HL-60 (cell line): ENCODE data around the gene SPEM2.
A peak's percentile ranks its signal among the peaks of the same experiment; 100 is the strongest.

Source experiments
- DNase-seq, 2 experiments: peaks; one replicate each; pipeline ENCODE4 v3.0.0-alpha.2; 2010 to 2020; ENCODE audit warnings: low read depth in 1 of 2, low spot score in 1 of 2
- H3K27ac ChIP-seq: fragments of 250-450 bp; sonication (Bioruptor Pico); replicated peaks from 2 replicates; pipeline ENCODE4 v1.5.1; 2020; ENCODE audit warnings: mild to moderate bottlenecking, moderate library complexity
- H3K27me3 ChIP-seq: fragments of 250-450 bp; sonication (Bioruptor Pico); 2 replicates; pipeline ENCODE4 v1.5.1; 2021; ENCODE audit warnings: mild to moderate bottlenecking, moderate library complexity; ENCODE audit not compliant: insufficient read depth, poor library complexity, severe bottlenecking
- H3K4me3 ChIP-seq: replicated peaks from 2 replicates; pipeline ENCODE4 v1.5.1; 2011; ENCODE audit warnings: mild to moderate bottlenecking, control low read depth, low read length; ENCODE audit not compliant: insufficient read depth
- GABPA ChIP-seq: IDR thresholded peaks from 2 replicates; pipeline ENCODE4 v1.6.1; 2012; ENCODE audit warnings: low read depth
- POLR2AphosphoS5 ChIP-seq: IDR thresholded peaks from 2 replicates; pipeline ENCODE4 v1.6.1; 2012; ENCODE audit warnings: low read depth
- REST ChIP-seq: IDR thresholded peaks from 2 replicates; pipeline ENCODE4 v1.6.1; 2012; ENCODE audit warnings: low read depth; ENCODE audit not compliant: insufficient replicate concordance
- SPI1 ChIP-seq: IDR thresholded peaks from 2 replicates; pipeline ENCODE4 v1.6.1; 2012; ENCODE audit warnings: low read depth, mild to moderate bottlenecking, borderline replicate concordance
- TF ChIP-seq, protein P1 (sequence below): IDR thresholded peaks from one replicate; pipeline ENCODE4 v1.5.1; 2011; ENCODE audit warnings: low read length, control low read depth, inconsistent platforms; ENCODE audit not compliant: insufficient read depth

Gene SPEM2

GRCh38 chr17:7440113-7440833 lies 14.9 kb downstream of the SPEM2 start:
- Histone ChIP-seq H3K4me3 (peak overlapping the region; percentile 16), H3K27ac (no peak overlapping the region), H3K27me3 (peaks cover 8% of the 10 kb centered on the region)
- TF ChIP-seq, protein P1, sequence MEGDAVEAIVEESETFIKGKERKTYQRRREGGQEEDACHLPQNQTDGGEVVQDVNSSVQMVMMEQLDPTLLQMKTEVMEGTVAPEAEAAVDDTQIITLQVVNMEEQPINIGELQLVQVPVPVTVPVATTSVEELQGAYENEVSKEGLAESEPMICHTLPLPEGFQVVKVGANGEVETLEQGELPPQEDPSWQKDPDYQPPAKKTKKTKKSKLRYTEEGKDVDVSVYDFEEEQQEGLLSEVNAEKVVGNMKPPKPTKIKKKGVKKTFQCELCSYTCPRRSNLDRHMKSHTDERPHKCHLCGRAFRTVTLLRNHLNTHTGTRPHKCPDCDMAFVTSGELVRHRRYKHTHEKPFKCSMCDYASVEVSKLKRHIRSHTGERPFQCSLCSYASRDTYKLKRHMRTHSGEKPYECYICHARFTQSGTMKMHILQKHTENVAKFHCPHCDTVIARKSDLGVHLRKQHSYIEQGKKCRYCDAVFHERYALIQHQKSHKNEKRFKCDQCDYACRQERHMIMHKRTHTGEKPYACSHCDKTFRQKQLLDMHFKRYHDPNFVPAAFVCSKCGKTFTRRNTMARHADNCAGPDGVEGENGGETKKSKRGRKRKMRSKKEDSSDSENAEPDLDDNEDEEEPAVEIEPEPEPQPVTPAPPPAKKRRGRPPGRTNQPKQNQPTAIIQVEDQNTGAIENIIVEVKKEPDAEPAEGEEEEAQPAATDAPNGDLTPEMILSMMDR: no peak
- TF ChIP-seq SPI1: no peak
- peak in 1 of 2 experiments; percentile 46 for DNase-seq

DNA sequence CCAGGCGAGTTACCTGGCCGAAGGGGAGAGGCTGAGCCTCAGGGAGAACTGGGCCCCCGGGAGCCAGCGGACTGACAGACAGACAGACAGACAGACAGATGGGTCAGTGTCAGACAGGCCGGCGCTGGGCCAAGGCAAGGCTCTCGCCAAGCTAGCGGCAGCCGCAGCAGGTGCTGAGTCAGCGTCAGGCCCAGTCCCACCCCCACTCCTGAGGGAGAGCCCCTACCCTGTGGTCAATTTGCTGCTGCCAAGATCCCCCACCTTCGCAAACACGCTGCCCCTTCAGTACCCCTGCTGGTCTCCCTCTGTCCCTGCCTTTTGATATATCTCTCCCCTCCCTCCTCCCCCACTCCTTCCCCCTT lies 15.4 kb downstream of the SPEM2 start:
- TF ChIP-seq POLR2AphosphoS5: no peak
- TF ChIP-seq SPI1: no peak
- TF ChIP-seq, protein P1: no peak
- TF ChIP-seq GABPA: no peak
- TF ChIP-seq REST: no peak
- H3K4me3 ChIP-seq: no peak overlapping the region
- no peak for DNase-seq
- H3K27ac ChIP-seq: no peak overlapping the region
- peaks cover 8% of the 10 kb centered on the region for H3K27me3 ChIP-seq

DNA sequence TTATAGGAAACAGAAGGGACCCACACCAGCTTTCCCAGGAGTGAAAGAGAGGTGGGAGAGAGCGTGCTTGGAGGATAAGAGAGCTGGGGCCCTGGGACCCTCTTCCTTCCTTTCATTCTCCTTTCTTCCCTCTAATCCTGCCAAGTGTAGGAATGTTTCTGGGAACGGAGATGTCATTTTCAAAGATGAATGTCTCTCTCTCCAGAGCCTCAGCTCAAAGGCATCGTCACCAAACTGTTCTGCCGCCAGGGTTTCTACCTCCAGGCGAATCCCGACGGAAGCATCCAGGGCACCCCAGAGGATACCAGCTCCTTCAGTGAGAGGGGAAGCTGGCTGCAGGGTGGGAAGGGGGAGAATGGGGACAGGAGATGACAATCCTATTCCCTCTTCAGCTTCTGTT lies 15.8 kb downstream of the SPEM2 start:
- no peak overlapping the region for H3K4me3 ChIP-seq
- H3K27me3 ChIP-seq: peaks cover 8% of the 10 kb centered on the region
- no peak overlapping the region for H3K27ac ChIP-seq
- TF ChIP-seq GABPA (no peak), SPI1 (no peak), POLR2AphosphoS5 (no peak), REST (no peak)
- TF ChIP-seq, protein P1: no peak
- DNase-seq: no peak

- TF ChIP-seq POLR2AphosphoS5: no peak
- no peak for TF ChIP-seq REST
- TF ChIP-seq GABPA: no peak
- TF ChIP-seq, protein P1: no peak
- TF ChIP-seq SPI1: no peak
- H3K4me3 ChIP-seq: no peak overlapping the region
- peaks cover 8% of the 10 kb centered on the region for H3K27me3 ChIP-seq
- DNase-seq: no peak
- H3K27ac ChIP-seq: no peak overlapping the region
Measured at GRCh38 chr17:7442142-7442541, 16.7 kb downstream of the SPEM2 start.
